Natural killer cell (primary cell): ENCODE results near the gene CENPT. TPM values are rescaled to one million over a fixed set of nuclear protein-coding genes. Genes with fewer than 3 reads are reported as not detected.

ENCODE experiments used
- ATAC-seq, 3 donors: fragments of 150-1000 bp in 2 of 3; fragments of 200-7000 bp in 1 of 3; cut with Tn5 transposase; 1 replicate in 1 of 3; 2 replicates in 2 of 3; pipeline ENCODE4 v1.10.0; 2021; ENCODE audit warnings: mild to moderate bottlenecking in 2 of 3, moderate library complexity in 2 of 3
- DNase-seq, 2 donors: peaks; one replicate each; pipeline versions ENCODE4 v3.0.0 to v3.0.0-alpha.2; 2013 to 2021; ENCODE audit warnings: mixed read lengths in 1 of 2
- H3K27ac ChIP-seq: one replicate; pipeline ENCODE4 v1.5.1; 2013; ENCODE audit warnings: mild to moderate bottlenecking, low read length
- H3K27me3 ChIP-seq: one replicate; pipeline ENCODE4 v1.6.1; 2013; ENCODE audit warnings: low read length; ENCODE audit not compliant: control insufficient read depth, insufficient read depth
- H3K36me3 ChIP-seq: one replicate; pipeline ENCODE4 v1.6.1; 2013; ENCODE audit warnings: low read length; ENCODE audit not compliant: control insufficient read depth, insufficient read depth
- H3K4me1 ChIP-seq: one replicate; pipeline ENCODE4 v1.6.1; 2013; ENCODE audit warnings: low read length; ENCODE audit not compliant: control insufficient read depth, insufficient read depth
- H3K4me3 ChIP-seq: one replicate; pipeline ENCODE4 v1.5.1; 2013; ENCODE audit warnings: low read length
- H3K9me3 ChIP-seq: one replicate; pipeline ENCODE4 v1.6.1; 2013; ENCODE audit warnings: low read length; ENCODE audit not compliant: control insufficient read depth, insufficient read depth
- H3K27ac Mint-ChIP-seq, 2 donors: one replicate each; pipeline ENCODE4 v1.8.0; 2022; ENCODE audit warnings: mild to moderate bottlenecking in 2 of 2, mixed read lengths in 2 of 2, moderate library complexity in 1 of 2
- H3K27me3 Mint-ChIP-seq, 2 donors: one replicate each; pipeline ENCODE4 v1.8.0; 2022; ENCODE audit warnings: low read depth in 2 of 2, mixed read lengths in 2 of 2
- H3K36me3 Mint-ChIP-seq: one replicate; pipeline ENCODE4 v1.8.0; 2022; ENCODE audit warnings: mixed read lengths
- H3K4me1 Mint-ChIP-seq, 2 donors: one replicate each; pipeline ENCODE4 v1.8.0; 2022; ENCODE audit warnings: mixed read lengths in 2 of 2
- H3K4me3 Mint-ChIP-seq: one replicate; pipeline ENCODE4 v1.8.0; 2022; ENCODE audit warnings: mild to moderate bottlenecking, moderate library complexity, mixed read lengths
- H3K9me3 Mint-ChIP-seq, 2 donors: one replicate each; pipeline ENCODE4 v1.8.0; 2022; ENCODE audit warnings: mixed read lengths in 2 of 2
- WGBS: methylation state at CpG from one replicate; pipeline ENCODE4 v1.1.7; 2013; ENCODE audit warnings: missing lambda C conversion rate; ENCODE audit not compliant: insufficient coverage; 5-methylcytosine and 5-hydroxymethylcytosine counted together
- intact Hi-C: fragments of 100-400 bp; cut with micrococcal nuclease; formaldehyde crosslinking; loops from one replicate; pipeline ENCODE4 v1.14.2; 2022
- total RNA-seq, 4 donors: library from RNA; stranded (reverse); fragments of 120-200 nt in 1 of 4; gene quantifications; one replicate each; pipeline versions ENCODE4 v1.2.3 to v1.2.4, GENCODE V29; 2013 to 2022
- TF ChIP-seq, protein P1 (sequence below): fragments of 200-600 bp; IDR thresholded peaks from one replicate; pipeline ENCODE4 v1.8.0; 2022; ENCODE audit warnings: antibody characterized with exemption

The CENPT gene
- total RNA-seq, 3 donors from 2014 or later (not counting 1 experiment from before 2014, with no cell fraction given) = 68.6 to 81.3 (median 78.9) TPM

GRCh38 chr16:67871256-67871655, 23.8 kb upstream of the CENPT start:
- H3K4me3 Mint-ChIP-seq = no peak overlapping the region
- intact Hi-C loops = no loop called here
- TF ChIP-seq, protein P1, sequence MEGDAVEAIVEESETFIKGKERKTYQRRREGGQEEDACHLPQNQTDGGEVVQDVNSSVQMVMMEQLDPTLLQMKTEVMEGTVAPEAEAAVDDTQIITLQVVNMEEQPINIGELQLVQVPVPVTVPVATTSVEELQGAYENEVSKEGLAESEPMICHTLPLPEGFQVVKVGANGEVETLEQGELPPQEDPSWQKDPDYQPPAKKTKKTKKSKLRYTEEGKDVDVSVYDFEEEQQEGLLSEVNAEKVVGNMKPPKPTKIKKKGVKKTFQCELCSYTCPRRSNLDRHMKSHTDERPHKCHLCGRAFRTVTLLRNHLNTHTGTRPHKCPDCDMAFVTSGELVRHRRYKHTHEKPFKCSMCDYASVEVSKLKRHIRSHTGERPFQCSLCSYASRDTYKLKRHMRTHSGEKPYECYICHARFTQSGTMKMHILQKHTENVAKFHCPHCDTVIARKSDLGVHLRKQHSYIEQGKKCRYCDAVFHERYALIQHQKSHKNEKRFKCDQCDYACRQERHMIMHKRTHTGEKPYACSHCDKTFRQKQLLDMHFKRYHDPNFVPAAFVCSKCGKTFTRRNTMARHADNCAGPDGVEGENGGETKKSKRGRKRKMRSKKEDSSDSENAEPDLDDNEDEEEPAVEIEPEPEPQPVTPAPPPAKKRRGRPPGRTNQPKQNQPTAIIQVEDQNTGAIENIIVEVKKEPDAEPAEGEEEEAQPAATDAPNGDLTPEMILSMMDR = no peak
- ATAC-seq (no peak), DNase-seq (no peak)
- H3K27ac Mint-ChIP-seq = peak overlapping the region; percentile 90
- H3K9me3 Mint-ChIP-seq = no peaks in the 10 kb centered on the region
- Histone ChIP-seq H3K4me3 (no peak overlapping the region), H3K36me3 (peaks cover 13% of the 10 kb centered on the region), H3K27ac (no peak overlapping the region), H3K4me1 (peaks cover 24% of the 10 kb centered on the region), H3K27me3 (no peaks in the 10 kb centered on the region), H3K9me3 (no peaks in the 10 kb centered on the region)
- H3K4me1 Mint-ChIP-seq = peaks cover 27 to 37% of the 10 kb centered on the region in 2 donors
- no peaks in the 10 kb centered on the region for H3K36me3 Mint-ChIP-seq
- no peaks in the 10 kb centered on the region for H3K27me3 Mint-ChIP-seq
- WGBS = 92% methylated on average over 3 of the region's 3 CpGs

GRCh38 chr16:67869653-67870052, 22.2 kb upstream of the CENPT start:
- no peaks in the 10 kb centered on the region for H3K36me3 Mint-ChIP-seq
- TF ChIP-seq, protein P1 = no peak
- Histone ChIP-seq H3K27me3 (no peaks in the 10 kb centered on the region), H3K4me3 (no peak overlapping the region), H3K4me1 (peaks cover 24% of the 10 kb centered on the region), H3K36me3 (peaks cover 11% of the 10 kb centered on the region), H3K9me3 (no peaks in the 10 kb centered on the region), H3K27ac (no peak overlapping the region)
- intact Hi-C loops = no loop called here
- no peaks in the 10 kb centered on the region for H3K9me3 Mint-ChIP-seq
- no peaks in the 10 kb centered on the region for H3K27me3 Mint-ChIP-seq
- DNase-seq = no peak
- H3K4me3 Mint-ChIP-seq = no peak overlapping the region
- peaks cover 12 to 21% of the 10 kb centered on the region in 2 donors for H3K4me1 Mint-ChIP-seq
- WGBS = 97% methylated on average over 7 of the region's 7 CpGs
- no peak for ATAC-seq
- H3K27ac Mint-ChIP-seq = no peak overlapping the region

DNA sequence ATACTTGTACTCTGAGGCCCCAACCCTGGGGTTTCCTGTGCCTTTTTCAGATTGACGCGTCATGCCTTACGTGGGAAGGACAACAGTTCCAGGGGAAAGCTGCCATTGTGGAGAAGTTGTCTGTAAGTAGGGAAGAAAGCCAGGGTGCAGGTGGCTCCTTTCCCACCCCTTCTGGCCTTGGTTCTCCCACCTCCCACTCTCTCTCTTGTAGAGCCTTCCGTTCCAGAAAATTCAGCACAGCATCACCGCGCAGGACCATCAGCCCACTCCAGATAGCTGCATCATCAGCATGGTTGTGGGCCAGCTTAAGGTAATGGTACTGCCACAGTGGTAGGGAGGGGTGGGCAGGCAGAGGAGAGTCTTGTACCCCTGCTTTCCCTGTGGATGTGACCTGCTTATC, 20.8 kb upstream of the CENPT start:
- intact Hi-C loops = no loop called here
- no peak overlapping the region for H3K27ac Mint-ChIP-seq
- Histone ChIP-seq H3K4me3 (no peak overlapping the region), H3K36me3 (peaks cover 11% of the 10 kb centered on the region), H3K4me1 (peaks cover 11% of the 10 kb centered on the region), H3K27ac (no peak overlapping the region), H3K27me3 (no peaks in the 10 kb centered on the region), H3K9me3 (no peaks in the 10 kb centered on the region)
- no peak for DNase-seq
- H3K4me1 Mint-ChIP-seq = peaks cover 0 to 8% of the 10 kb centered on the region in 2 donors
- no peaks in the 10 kb centered on the region for H3K27me3 Mint-ChIP-seq
- no peaks in the 10 kb centered on the region for H3K36me3 Mint-ChIP-seq
- H3K9me3 Mint-ChIP-seq = no peaks in the 10 kb centered on the region
- TF ChIP-seq, protein P1 = no peak
- no peak for ATAC-seq
- WGBS = 95% methylated on average over 5 of the region's 6 CpGs
- no peak overlapping the region for H3K4me3 Mint-ChIP-seq

- H3K27me3 Mint-ChIP-seq = no peaks in the 10 kb centered on the region
- H3K27ac ChIP-seq = no peak overlapping the region
- no peak overlapping the region for H3K4me3 ChIP-seq
- H3K9me3 Mint-ChIP-seq = no peaks in the 10 kb centered on the region
- ATAC-seq (peak in 1 of 3 donors; percentile 44), DNase-seq (peak in 1 of 2 donors; percentile 51)
- no peak overlapping the region for H3K27ac Mint-ChIP-seq
- intact Hi-C loops = loop anchor here (2.0 kb wide), 1 partner anchor 49 kb away; no protein-coding TSS in a partner anchor
- no peak overlapping the region for H3K4me3 Mint-ChIP-seq
- H3K27me3 ChIP-seq = no peaks in the 10 kb centered on the region
- H3K9me3 ChIP-seq = no peaks in the 10 kb centered on the region
- H3K4me1 ChIP-seq = no peaks in the 10 kb centered on the region
- 89% methylated on average over 2 of the region's 2 CpGs for WGBS
- peaks cover 10% of the 10 kb centered on the region for H3K36me3 ChIP-seq
- TF ChIP-seq, protein P1 = no peak
- H3K36me3 Mint-ChIP-seq = no peaks in the 10 kb centered on the region
- peaks cover 11 to 13% of the 10 kb centered on the region in 2 donors for H3K4me1 Mint-ChIP-seq
Observed at GRCh38 chr16:67865318-67865717, 17.8 kb upstream of the CENPT start.
